Right lung (tissue), 5 donors: ENCODE data around the gene TTPAL. TPM values are rescaled to one million over a fixed set of nuclear protein-coding genes. Genes with fewer than 3 reads are reported as not detected.

Source experiments
- DNase-seq, 2 donors: peaks; one replicate each; pipeline ENCODE4 v3.0.0-alpha.2; 2013
- polyA plus RNA-seq, 5 donors: library from polyadenylated mRNA; unstranded; fragments of 120-200 nt; gene quantifications; one replicate each; pipeline versions ENCODE4 v1.2.1 to v1.2.3, GENCODE V29; 2013; ENCODE audit warnings: inconsistent platforms in 1 of 5, low replicate concordance in 1 of 5; ENCODE audit not compliant: insufficient read length in 5 of 5, insufficient read depth in 1 of 5

TTPAL gene
- polyA plus RNA-seq, 5 donors = 10.1 to 12.8 (median 10.4) TPM

DNA sequence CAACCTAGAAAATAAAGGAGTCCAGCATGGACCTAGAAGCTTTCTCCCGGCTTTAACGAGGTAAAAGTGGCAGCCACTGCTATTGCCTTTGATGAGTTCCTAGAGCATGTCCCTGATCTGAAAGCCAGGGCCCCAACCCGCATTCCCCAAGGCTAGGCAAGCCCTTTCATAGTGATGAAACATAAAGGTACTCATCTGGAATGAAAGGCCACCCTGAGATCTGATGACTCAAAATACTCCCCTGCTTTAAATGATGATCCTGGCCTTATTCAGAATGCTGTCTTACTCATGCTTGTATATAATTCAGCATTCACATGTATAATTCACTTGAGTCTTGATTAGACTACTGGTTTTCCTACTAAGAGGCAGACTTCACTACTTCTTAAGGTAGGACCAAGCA lies 21.3 kb downstream of the TTPAL start:
- DNase-seq = no peak

DNA sequence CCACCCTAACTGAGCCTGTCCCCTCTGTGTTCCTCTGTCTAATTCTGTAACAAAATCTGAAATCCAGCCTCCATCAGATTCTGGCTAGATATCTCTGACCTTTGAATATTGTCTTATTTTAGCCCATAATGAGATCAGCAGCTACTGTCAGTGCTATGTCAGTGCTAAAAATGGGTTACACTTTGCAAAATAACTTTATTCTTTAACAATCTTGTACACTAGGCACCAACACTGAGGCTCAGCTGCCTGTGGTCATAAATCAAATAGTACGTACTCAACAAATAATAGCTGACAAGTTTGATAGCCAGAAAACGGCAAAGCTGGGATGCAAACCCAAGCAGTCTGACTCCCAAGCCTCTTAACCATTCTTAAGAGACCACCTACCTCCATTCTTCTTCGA lies 22.1 kb downstream of the TTPAL start:
- no peak for DNase-seq

DNA sequence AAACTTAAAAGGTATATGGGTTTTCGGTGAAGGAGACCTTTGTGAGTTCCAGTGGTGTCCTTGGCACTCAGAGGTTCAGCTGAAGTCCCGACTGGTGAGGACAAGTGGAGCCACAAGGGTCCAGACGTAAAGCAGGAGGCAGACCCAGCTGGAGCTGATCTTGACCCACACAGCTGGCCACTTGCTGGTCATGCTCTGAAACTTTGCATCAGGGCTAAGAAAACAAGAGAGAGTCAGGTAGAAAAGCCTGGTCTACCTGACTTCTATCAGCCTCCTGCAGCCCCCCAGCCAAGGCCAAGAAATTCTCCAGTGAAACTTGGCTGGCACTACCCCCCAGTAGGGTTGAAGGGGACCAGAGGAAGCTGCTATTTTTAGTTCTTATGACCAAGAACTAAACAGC lies 24.5 kb downstream of the TTPAL start:
- DNase-seq = no peak

DNA sequence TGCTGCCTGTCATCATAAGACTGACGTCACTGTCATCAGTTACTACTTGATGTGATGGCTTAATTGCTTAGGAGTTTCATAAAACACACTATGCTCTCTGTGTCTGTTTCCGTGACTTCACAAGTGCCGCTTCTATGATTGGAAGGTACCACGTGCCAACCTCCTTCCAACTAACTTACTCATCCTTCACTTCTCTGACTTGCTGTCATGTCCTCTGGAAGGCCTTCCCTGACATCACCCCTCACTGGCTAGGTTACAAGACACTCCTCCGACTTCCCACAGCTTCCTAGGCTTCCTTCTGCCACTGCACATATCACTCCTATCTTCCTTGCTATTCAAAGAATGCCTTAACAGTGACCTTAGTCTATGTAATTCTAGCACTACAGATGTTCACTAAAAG lies 25.8 kb downstream of the TTPAL start:
- no peak for DNase-seq

DNA sequence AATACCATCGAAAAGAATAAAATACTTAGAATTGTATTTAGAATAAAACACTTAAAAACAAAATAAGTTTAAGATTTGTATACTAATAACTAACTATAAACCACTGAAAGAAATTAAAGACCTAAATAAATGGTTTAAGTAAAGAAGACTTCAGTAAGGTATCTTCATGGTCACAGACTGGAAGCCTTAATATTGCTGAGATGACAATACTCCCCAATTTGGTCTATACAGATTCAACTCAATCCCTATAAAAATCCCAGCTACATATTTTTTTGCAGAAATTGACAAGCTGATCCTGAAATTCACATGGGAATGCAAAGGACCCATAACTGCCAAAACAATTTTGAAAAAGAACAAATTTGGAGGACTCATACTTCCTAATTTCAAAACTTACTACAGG lies 27.3 kb downstream of the TTPAL start:
- no peak for DNase-seq

DNA sequence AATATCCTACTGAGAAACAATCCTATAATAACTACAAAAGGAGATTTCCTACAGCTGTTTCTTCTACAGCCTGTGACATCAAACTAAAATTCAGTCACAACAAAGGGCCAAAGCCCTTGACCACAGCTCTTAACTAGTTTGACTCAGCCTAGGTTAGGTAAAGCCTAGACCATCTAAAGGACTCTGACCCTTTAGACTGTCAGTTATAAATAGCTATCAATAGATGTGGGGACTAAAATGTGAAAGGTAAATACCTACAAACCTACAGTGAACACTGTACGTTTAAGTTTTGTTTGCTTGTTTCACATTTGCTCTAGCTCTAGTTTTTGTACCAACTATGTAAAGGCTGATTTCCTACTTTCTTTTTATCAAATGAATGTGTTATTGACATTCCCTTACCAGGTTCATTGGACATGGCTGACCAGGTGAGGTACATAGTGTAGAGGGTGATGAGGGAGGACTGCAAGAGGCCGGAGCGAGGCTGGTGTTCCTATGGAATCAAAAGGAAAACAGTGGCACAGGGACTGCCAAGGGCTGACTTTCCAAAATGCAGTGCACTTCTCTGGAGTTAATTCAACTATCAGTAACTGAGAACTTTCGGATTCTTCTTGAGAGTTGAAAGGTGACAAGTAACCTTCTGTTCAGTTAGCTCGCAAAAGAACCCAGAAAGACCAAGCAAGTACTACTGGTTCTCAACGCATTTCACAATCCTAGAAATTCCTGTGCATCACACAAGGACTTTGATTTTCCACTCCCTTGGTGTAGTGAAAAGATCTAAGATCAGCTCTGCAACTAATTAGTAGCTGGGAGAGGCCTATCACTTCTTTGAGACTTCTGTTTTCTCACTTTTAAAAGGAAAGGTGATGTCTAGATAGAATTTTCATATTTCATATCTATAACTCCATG lies 29.0 kb downstream of the TTPAL start:
- DNase-seq = no peak

DNA sequence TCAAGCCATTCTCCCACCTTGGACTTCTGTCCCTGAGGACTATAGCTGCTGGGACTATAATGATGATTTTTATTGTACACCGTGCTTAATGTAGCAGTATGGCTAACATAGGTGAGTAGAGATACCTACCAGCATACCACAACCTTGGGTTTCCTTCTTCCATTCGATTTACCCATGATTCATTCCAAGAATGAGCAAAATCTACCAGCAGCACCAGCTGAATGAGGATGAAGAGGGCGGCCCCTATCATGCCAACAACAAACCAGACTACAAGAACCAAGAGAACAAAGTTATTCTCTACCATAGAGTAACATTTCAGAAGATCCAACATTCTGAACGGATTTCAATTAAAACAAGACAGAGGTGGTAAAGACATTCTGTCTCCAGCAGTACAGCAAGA lies 34.1 kb downstream of the TTPAL start:
- no peak for DNase-seq

DNA sequence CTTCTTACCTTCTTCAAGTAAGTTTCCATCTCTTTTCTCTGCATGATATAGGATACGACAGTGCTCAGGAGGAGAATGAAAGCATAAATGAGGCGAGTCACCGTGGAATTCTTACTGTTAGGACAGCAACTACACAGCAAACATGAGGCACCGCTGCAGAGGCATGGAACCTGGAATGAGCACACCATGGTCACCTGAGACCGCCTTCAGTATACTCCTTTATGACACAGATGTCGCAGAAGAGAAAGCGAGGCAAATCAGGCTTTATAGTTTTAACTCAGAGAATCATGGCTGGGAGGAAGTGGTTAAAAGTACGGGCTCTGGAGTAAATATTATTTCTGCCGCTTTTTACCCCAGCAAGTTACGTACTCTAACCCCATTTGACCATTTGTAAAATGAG lies 38.2 kb downstream of the TTPAL start:
- no peak for DNase-seq

DNA sequence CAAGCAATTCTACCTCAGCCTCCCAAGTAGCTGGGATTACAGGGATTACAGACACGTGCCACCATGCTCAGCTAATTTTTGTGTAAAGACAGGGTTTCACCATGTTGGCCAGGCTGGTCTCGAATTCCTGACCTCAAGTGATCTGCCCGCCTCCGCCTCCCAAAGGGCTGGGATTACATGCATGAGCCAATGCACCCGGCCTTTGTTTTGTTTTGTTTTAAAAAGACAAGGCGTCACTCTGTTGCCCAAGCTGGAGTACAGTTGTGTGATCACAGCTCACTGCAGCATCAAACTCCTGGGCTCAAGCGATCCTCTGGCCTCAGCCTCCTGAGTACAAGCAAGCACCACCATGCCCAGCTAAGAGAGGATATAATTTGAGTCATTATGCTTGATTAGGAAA lies 40.8 kb downstream of the TTPAL start:
- no peak for DNase-seq

DNA sequence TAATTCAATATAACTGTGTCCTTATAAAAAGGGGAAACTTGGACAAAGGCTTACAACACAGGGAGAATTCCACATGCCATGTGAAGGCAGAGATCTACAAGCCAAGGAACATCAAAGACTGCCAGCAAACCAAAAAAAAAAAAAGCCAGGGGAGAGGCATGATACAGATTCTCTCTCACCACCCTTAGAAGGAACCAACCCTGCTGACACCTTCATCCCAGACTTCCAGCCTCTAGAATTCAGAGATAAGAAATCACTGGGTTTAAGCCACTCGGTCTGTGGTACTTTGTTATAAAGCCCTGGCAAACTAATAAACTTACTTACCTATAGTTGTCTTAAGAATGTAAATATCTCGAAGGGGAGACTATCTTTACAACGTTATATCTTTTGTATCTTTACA lies 41.8 kb downstream of the TTPAL start:
- DNase-seq = no peak

DNA sequence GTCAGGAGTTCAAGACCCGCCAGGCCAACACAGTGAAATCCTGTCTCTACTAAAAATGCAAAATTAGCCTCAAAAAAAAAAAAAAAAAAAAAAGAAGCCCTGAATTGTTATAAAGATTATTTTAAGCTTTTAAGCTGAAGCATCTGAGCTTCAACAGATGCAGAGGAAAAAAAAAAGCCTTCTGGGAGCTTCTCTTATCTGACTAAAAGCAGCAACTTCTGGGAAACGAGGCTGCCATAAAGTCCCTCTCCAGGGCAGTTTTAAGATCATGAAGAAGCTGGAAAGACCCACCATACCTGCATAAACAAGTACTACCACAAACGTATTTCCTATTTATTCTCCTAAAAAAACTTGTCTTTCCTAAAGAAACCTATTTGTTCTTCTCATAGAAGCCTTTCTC lies 42.6 kb downstream of the TTPAL start:
- DNase-seq = no peak

DNA sequence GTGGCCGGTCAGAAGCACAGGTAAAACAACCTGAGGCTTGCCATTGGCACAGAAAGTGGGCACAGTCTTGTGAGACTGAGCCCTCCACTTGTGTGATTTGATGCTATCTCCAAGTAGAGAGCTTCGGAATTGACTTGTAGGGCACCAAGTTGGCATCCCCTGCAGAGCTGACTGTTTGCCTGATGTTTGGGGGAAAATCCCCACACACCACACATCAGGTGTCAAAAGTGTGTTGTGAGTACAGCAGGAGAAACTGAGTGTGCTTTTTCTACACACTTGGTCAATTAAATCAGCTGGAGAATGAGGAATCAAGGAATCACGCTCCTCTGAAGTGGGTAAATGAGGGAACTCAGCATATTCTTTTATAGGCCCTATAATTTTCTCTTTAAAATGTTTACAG lies 45.2 kb downstream of the TTPAL start:
- no peak for DNase-seq

DNA sequence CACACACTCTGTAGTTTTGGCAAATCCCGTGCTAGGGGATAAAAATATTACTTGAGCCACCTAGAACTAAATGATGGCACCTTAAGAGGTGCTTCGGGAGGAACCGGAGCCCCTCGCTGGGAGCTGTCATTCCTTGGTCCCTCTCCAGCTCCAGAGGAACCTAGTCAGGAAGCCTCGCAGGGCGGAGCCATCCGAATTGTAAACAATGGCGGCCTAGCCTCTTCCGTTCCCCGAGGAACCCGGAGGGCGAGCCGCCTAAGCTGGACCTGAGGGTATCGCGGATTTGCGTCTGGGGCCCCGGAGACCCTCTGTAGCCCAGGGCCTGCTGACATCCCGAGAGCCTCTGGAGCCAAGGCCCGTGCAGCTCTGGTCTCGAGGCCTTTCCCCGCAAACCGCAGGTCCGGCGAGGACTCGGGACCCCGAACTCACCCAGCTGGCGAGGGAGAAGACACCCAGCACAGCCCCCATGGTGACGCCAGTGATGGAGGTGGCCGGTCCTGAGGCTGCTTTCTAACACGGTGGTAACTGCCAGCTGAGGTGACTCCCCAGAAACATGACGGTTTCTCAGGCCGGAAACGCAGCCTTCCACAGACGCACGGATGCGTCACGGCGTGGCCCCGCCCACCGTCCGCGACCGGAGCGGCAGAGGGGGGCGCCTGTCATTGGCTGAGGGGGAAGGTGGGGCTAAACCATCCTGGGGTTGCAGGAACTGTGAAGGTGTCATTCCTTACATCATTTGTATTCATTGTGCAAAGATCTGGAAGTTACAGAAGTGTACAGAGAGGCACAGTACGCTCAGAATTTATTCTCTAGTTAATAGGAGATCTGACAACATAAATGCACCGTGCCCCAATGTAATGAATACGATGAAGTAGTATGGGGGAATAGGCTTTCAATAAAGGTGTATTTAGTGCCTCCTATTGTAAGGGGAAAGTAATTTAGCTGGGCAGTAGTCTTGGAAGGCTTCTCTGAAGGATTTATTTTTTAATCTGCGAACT lies 46.1 kb downstream of the TTPAL start, which contains the start of gene SERINC3:
Gene SERINC3, minus strand, starts transcription at position 587 of the 998 bp plus-strand sequence. Its CDS starts 119 bp downstream, at position 468.
- DNase-seq = peak; percentile 93 to 94

DNA sequence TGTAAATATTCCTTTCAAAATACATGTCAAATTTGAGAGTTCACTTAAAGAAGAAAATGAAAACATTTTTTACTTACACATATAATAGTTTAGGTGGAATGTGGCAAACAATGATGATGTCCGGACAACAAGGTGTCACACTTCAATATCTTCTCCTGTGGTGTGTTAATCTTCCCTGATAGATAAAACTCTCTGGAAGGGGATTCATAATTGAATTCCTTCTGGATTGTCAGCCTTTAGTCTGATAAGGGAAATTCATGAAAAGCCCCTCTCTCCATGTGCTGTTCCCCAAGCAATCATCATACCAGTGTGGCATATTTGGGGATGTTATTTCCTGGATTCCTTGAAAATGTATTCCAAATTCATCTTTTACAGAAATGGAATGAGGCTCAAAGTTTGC lies 47.2 kb downstream of the TTPAL start:
- no peak for DNase-seq

DNA sequence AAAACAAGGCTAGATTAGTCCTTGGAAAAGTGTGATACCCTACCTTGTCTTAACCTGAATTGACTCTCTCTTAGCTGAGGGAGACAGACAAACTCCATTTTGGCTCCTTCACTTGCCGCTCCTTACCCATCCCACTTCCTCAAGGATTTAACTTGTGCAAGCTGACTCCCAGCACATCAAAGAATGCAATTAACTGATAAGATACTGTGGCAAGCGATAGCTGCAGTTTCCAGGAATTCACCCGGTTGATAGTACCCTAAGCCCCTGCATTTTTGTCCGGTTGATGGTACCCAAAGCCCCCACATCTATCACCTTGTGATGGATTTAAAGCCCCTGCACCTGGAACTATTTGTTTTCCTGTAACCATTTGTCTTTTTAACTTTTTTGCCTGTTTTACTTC lies 48.1 kb downstream of the TTPAL start:
- DNase-seq = no peak

DNA sequence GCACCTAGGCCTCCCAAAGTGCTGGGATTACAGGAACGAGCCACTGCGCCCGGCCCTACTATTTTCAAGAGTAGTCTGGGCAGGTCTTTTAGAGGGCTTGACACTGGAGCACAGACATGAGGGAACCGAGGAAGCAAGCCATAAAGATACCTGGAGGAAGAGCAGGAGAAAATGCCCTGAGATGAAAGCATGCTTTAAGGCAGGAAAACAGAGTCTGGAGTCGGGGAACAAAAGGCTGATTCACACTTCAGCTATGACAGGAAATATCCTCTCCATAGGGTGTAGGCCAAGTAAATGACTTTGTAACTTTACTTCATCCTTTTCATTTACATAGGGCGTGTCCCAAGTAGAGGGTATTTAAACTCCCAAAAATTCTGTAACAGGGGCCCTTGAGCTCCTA lies 50.5 kb downstream of the TTPAL start:
- no peak for DNase-seq

DNA sequence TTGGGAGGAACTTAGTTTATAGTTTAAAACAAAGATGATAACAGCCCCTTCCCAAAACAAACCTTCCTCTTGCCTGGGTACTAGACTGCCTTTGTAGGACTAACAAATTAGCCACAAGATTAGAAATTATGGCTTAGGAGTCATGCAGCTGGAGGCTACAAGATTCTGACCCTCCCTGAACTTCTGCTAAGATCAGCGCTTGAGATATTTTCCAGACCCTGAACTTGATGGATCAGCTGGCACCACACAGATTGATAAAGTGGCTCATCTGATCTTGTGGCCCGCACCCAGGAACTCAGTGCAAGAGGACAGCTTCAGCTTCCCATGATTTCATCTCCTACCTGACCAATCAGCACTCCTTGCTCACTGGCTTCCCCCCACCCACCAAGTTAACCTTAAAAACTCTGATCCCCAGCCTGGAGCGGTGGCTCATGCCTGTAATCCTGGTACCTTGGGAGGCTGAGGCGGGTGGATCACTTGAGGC lies 52.1 kb downstream of the TTPAL start:
- DNase-seq = no peak

DNA sequence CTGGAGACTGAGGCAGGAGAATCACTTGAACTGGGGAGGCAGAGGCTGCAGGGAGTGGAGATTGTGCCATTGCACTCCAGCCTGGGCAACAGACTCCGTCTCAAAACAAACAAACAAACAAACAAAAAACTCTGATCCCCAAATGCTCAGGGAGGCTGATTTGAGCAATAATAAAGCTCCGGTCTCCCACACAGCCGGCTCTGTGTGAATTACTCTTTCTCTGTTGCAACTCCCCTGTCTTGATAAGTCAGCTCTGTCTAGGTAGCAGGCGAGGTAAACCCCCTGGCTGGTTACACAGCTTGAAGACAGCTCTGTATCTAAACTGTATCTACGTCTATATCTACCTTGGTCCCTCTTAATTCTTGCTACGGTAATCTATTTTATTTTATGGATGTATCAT lies 52.6 kb downstream of the TTPAL start:
- DNase-seq = no peak

DNA sequence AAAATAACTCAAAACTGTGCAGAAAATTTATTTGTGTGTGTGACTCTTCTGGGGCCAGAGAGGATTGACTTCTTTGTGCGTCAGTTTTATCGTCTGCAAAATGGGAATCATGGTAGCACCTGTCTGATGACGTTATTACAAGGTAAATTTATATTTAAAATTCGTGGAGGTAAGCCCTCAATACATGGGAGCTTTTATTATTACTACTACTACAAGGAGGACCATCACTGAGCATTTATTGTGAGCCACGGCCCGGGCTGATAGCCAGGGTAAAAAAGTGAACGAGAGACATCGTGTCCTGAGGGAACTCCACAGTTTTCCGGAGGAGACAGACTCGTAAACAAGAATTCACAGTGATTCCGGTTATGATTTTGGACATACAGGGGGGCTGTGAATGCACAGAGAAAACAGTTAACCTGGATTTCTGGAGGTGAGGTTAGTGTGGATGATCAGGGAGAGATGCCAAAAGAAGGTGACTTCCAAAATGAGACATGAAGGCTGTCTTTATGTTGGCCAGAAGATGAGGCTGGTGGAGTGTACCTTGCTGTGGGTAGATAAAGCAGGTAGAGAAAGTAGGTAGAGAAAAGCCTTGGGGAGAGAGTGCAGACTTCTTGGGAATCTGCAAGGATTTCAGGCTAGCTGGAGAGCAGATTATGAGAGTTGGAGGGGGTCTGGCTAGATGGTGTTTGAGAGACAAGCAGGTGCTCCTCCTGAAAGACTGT lies 56.7 kb downstream of the TTPAL start:
- DNase-seq = no peak

DNA sequence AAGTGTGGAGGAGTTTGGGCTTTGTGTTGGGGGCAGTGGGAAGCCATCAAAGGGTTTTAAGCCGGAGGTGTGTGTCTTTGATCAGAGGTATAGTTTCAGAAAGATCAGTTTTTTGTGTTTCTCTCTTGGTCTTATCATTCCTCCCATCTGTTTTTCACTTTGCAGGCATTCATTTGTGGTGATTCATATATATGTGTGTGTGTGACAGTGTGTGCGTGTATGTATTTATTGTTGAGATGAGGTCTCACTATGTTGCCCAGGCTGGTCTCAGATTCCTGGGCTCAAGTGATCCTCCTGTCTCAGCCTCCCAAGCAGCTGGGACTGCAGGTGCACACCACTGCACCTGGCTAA lies 57.3 kb downstream of the TTPAL start:
- DNase-seq = no peak

DNA sequence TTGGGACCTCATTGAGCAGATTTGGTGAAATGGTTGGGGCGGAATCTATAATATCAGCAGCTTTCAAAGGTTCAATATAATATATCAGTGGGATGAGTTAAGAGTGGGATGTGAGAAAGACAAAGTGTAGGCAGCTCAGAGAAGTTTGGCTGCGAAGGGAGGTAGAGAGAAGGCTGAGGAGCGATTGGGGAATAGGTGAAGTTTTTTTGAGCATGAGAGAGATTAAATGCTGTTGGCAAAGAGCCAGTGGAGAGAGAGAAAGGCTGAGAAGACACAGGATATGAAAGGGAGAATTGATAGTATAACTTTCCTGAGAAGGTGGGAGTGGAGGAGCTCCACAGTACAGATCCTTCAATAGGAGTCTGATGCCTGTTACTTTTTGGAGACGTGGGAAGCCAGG lies 58.3 kb downstream of the TTPAL start:
- DNase-seq = no peak

DNA sequence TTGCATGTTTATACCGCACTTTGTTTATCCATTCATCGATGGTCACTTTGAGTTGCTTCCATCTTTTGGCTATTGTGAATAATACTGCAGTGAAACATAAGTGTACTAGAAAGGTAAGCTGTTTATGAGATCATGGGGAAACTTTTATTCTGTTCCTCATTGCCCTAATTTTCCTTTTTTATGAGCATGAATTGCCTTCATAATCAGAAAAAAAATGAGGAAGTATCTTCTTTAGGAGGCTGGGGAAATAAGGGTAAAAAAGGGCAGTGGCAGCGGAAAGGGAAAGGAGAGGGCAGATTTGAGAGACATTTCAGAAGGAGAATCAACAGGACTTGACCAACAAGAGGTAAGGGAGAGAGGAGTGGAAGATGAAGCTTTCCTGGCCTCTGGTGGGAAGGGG lies 60.5 kb downstream of the TTPAL start:
- DNase-seq = no peak
